Astrocyte of the hippocampus (primary cell): ENCODE data around the gene AP2A1.

Experiments
- DNase-seq: peaks from one replicate; pipeline ENCODE4 v3.0.0; 2011; ENCODE audit warnings: low read depth, low spot score

Gene AP2A1

DNA sequence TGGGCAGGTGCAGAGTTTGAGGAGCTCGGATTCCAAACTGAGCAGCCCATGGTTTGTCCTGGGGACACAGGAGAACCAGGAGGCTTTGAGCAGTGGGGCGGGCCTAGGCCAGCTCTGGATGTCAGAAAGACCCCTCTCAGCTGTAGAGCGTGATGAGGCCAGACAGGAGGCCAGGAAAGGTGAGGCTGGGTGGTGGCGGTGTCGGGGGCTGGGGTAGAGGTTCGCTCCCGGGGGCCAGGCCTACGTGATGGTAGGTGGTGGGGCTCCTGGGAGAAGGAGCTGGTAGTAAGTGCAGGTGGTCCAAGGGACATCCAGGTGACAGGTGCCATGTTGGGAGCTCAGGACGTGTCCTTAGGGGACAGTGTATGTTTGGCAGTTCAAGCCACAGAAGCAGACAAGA, 70.6 kb downstream of the AP2A1 start:
- DNase-seq, result no peak

DNA sequence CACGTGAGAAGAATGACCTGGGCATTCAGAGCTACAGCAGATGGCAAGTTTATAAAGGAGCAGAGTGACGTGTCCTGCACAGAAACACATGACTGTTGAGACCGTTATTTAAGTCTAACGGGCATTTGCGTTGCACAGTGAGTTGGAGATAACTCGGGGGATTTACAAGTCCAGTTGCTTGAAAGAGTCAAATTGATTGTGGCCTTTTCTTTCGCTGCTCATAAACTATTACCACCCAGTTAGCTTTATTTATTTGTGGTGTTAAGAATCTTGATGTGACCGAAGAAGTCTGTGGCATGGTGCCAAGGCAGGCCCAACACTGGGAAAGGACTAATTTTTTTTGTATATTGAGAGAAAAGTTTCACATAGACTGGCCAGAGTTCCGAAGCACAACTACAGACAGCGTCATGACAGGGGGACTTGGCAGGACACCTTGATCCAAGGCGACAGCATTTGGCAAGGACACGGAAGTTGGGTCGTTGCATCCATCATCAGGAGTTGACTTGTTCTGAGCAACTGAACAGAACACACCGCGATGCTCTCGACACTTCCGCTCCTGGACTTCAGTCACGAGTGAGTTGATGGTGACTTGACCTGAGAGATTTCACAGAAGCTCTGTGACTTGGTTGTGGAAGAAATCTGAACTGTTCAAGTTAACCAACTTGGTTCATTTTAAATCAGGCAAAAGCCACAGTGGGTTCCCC, 72.2 kb downstream of the AP2A1 start:
- no peak for DNase-seq

DNA sequence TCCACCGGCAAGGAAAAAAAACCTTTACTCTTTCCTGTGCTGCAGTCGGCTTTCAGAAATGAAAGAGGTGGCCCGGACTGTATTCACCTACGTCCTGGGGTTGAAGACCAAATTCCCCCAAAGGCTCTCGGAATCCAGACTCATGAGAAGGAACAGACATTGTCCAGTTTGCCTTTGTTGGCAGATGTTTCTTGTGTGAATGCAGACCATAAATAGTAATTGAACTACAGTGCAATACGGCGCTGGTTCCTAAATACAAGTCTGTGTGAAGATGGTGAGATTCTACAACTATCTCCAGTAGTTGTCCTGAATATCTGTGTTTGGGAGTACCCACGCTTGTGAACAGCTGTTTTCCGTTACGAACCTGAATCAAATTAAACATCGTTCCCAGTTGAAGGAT, 72.9 kb downstream of the AP2A1 start:
- no peak for DNase-seq

DNA sequence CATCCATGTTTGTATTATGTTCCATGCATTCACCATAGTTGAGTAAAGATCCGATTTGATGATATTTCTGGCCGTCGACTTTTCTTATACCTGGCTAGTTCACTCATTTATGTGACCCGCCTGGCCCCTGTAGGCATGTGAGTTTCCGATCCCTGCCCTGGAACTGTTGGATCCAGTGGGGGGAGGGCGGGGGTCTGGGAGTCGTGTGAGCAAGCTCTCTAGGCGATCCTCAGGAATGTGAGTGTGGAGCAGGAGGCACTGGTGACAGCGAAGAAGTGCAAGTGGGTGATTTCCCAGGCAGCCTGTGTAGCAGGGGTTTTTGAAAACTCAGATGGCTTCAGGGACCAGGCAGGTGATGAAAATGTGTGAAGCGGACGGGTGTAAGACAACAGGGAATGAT, 73.5 kb downstream of the AP2A1 start:
- DNase-seq, result no peak

DNA sequence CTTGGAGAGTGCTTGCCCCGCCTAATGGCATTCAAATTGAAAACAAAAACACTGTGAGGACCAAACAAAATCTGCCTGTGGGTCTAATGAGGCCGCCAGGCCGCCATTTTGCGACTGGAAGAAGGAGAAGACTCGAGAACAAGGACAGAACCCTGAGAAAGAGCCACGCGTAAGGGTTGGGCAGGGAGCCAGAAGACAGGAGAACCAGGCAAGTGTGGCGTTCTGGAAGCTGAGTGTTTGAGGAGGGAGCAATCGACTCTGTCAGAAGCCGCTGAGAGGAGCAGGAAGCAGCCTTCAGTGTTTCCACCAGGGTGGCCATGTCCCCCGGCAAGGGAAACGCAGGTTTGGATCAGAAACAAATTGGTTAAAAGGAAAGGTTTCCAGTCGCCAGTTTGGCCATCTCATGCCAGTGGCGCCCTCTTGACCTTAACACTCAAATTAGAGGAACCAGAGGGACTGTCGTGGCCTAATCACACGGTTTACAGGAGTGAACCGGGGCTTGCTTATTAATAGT, 74.0 kb downstream of the AP2A1 start:
- DNase-seq, result no peak

DNA sequence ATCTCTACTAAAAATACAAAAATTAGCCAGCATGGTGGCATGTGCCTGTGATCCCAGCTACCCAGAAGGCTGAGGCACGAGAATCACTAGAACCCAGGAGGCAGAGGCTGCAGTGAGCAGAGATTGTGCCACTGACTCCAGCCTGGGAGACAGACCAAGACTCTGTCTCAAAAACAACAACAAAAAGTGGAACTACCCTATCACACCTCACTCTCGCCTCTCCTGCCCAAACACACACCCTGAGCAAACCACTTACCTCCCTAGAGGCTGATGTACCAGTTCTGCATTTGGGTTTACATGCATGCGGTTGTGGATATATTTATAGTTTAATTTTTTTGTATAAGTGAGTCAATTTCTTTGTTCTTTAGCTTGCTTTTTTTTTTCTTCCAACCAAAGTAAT, 76.5 kb downstream of the AP2A1 start:
- no peak for DNase-seq

DNA sequence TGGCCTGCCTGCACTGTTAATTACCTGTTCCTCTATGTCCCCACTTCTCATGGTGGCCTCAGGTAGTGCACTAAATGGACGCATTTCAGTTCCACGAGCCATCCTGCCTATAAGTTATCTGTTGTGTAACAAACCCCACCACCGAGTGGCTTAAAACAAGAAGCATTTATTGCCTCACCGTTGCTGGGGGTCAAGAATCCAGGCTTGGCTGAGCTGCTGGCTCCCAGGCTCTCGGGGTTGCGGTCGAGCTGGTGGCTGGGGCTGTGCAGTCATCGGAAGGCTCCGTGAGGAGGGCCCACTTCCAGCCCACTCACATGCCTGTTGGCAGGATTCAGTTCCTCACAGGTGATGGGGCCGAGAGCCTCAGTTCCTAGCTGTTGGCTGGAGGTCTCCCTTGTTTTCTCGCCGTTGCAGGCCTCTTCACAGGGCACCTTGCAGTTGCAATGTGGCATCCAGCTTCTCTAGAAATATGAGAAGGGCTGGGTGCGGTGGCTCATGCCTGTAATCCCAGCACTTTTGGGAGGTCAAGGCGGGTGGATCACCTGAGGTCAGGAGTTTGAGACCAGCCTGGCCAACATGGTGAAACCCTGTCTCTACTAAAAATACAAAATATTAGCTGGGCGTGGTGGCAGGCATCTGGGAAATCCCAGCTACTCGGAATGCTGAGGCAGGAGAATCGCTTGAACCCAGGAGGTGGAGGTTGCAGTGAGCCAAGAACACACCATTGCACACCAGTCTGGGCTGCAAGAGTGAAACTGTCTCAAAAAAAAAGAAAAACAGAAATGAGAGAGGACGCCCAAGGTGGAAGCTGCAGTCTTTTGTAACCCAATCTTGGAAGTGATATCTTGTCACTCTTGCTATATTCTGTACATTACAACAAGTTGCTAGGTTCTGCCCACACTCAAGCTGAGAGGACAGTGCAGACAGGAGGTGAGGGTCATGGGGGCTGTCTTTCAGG, 77.6 kb downstream of the AP2A1 start:
- no peak for DNase-seq

DNA sequence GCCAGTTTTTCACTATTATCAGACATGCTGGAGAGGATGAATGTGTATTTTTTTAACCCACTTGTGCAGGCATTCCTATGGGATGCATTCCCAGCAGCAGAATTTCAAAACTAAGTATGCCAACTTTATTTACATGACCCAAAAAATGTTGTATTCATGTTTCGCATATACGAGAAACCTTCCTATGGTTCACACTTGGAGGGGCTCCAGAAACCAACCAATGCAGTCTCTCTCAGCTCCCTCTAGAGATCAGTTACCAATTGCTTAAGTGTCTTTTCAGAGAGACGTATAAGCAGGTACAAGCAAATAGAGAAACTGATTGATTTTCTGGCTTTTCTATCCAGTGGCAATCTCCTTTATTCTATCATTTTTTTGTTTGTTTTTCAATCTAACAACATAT, 78.6 kb downstream of the AP2A1 start:
- no peak for DNase-seq

DNA sequence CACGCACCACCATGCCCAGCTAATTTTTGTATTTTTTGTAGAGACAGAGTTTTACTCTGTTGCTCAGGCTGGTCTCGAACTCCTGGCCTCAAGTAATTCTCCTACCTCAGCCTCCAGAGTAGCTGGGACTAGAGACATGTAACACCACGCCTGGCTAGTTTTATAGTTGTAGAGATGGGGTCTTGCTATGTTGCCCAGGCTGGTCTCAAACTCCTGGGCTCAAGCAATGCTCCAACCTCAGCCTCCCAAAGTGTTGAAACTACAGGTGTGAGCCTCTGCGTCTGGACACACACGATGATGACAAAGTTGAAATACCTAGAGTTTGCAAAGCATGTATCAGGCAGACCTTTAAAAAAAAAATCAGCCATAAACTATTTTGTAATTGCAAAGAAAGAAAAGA, 79.6 kb downstream of the AP2A1 start:
- no peak for DNase-seq

DNA sequence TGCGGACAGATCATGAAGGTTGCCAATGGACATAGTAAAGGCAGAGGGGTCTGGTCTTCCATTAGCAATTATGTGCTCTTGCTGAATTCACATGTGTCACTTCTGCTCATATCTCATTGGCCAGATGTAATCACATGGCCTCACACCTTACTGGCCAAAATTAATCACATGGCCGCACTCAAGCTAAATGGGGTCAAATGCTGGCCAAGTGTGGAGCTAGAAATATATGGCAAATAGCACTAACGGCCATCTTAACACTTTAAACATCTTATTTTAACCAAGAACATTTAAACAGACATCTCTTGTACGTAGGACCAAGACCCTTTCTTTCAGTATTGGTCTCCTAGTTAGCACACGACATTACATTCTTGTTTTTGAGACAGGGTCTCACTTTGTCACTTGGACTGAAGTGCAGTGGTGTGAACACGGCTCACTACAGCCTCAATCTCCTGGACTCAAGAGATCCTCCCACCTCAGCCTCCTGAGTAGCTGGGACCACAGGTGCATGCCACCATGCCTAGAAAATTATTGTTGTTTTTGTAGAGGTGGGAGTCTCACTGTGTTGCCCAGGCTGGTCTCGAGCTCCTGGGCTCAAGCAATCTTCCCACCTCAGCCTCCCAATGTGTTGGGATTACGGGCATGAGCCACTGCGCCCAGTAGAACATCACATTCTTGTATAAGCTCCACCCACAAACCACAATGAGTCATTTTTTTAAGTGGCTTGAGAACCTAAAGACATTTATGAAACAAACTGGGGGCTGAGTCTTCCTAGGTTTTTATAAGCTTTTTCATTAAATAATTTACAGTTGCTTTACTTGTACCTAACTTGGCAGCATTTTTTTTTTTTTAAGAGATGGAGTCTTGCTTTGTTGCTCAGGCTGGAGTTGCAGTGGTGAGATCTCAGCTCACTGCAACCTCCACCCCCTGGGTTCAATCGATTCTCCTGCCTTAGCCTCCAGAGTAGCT, 81.2 kb downstream of the AP2A1 start:
- peak; percentile 89 for DNase-seq

DNA sequence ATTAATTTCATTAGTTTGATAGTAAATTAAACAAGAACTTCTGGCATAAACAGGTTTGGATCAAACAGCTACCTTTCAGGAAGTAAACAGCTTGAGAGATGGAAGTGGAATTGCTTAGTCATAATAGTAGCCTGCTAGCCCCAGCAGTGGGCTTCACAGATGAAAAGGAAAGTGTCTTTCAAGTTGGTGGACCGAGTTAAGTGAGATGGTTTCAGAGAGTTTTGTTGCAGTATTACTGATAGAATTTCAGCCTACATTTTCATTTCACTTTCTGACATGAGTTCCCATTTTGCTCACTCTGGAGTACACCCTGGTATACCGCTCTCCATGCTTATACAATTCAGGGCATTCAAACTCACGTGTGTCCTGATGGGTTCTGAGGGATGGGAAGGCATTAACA, 82.1 kb downstream of the AP2A1 start:
- DNase-seq, result no peak

DNA sequence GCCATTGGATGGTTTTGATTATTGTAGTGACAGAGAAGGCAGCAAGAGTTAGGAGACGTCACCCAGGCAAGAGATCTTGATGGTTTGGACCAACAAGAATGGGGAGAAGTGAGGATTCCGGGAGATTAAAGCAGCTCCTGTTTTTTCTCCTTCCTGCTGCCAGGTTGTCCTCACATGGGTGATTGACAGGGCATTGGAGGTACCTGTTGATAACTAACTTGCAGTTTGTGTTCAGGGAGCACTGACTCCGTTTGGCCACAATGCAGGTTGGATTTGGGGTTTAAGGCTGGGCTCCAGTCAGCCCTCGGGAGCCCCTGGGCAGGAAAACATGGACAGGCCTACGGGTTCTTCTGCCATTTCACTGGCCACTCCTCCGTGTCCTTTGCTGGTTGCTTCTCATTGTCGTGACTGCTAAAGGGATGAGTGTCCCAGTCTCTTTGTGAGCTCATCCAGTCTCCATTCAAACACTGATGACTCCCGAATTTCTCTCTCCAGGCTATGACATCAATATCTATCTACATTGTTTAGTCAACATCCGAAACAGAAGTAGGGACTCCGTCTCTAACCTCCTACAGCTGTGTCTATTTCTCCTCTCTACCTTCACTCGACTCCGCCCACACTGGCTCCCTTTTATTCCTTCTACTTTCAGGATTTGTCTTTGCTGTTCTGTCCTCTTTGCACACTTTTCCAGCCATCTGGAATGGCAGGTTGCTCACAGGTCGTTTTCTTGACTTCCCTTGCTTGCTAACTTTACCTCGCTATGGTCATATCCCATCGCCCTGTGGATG, 82.8 kb downstream of the AP2A1 start:
- no peak for DNase-seq

DNA sequence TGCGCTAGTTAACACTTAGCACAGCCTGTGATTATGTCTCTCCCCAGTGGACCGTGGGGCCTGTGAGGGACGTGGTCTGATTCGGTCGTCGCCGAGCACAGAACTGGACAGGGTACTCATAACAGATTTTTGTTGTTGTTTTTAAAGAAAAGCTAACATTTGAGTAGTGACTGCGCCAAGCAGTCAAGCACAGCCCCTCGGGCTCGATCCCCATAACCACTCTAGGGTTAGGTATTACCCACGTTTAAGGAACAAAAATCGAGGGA, 83.4 kb downstream of the AP2A1 start:
- no peak for DNase-seq

DNA sequence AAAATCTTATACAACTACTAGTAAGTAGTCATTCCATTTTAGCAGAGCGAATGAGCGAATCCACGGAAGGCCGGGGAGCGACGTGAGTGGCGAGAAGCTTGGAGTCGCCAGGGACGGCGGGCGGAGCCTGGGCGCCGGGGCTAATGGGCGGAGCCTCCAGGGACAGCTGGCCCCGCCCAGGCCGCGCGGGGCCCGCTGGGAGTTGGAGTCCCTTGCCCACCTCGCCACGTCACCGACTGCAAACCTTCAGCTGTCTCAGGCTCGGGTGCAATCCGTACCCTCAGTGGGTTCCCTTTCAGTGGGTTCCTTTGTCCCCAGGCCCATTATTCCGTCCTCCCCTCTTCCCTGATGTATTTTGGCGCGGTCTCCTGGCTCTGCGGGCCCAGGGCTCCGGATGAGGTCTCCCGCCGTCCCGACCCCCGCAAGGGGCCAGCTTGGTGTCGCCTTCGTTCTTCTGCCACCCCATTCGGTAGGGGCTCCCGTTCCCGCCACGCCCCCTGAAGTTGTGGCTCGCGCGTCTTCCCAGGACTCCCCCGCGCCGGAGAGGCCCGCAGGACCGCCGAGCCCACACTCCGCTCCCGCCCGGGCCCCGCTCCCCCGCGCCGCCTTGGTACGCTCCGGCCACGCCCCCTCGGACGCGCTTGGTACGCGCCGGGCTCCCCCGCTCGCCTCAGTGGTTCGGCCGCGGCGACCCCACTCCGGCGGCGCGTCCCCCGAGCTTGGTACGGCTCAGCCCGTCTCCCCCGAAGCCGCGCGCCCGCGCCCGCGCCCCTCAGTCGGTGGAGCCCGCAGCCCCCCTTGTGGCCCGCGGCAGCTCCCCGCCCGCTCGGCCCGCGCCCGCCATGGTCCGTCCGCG, 83.9 kb downstream of the AP2A1 start, which contains the start of gene PTOV1:
Gene PTOV1, plus strand, starts transcription at position 673 of the 856 bp plus-strand sequence.
- DNase-seq, result peak; percentile 96

DNA sequence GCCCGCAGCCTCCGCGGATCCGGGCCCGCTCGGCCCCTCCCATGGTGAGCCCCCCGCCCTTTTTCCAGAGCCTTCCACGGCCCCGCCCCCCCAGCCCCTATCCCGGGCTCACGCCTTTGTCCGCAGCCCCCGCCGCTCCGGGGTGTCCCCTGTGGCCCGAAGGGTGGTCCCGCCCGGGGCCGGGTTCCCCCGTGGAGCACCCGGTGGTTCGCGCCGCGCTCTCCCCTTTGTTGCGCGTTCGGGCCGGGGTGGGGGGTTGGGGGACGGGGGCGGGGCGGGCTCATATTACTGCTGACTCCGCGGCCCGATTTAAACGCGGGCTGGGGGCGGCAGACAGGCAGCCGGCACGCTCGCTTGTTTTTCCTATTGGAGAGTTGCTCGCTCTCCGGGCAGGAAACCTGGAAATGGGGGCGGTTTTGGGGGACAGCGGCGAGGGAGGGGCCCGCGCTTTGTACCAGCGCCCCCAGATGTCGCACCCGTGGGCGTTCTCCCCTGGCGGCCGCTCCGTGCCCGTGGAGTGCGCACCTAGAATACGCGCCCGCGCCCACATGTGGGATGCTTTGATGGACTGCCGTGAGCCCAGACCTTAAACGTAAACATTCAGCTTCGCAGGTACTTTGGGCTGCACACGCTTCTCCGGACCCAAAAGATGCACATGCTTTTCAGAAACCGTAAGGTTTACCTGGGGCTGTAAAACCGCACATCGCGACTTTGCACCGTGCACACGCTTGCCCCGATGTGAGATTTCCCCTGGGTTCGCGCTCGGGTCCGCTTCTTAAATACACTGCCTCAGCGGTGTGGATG, 84.9 kb downstream of the AP2A1 start:
- peak; percentile 53 for DNase-seq

DNA sequence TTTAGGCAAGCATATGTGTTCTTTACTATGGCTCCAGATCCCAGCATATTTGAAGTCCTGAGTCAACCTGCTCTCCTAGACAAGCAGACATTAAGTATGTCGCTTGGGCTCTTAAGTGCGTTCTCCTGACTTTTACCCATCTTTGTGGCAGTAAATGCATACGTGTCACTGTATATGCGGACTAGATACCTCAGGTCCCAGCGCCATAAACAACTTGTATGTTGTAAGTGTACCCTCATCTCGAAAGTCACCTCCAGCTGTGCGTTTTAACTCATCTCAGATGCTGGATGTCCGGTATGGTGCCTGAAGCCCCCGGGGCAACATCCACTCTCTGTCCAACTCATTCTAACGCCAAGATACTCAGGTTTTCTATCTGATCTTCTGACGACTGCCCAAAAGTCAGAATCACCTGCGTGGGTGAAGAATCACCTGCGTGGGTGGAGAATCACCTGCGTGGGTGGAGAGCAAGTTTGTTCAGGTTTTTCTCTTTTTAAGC, 85.9 kb downstream of the AP2A1 start:
- peak; percentile 29 for DNase-seq

DNA sequence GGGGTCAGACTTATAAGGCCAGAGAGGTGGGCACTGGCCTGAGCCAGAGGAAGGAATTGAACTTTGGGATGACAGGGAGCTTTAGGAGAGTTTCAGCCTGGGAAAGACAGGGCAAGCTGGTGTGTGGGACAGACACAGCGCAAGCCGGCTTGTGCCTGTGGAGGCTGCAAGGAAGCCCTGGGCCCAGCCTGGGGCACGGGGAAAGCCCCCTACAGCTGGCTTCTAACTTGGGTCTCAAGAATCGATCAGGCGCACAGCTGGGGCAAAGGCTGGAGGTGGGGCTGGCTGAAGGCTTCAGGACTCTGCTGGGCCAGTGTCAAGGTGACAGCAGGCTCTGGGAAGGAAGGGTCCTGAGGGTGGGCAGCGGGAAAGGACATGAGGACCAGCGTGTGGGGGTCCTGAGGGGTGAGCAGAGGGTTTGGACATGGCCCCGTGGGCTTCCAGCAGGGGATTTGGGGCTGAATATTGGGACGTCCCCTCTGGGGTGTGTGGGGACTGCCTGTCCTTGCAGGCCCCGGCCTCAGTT, 87.1 kb downstream of the AP2A1 start:
- DNase-seq, result no peak

DNA sequence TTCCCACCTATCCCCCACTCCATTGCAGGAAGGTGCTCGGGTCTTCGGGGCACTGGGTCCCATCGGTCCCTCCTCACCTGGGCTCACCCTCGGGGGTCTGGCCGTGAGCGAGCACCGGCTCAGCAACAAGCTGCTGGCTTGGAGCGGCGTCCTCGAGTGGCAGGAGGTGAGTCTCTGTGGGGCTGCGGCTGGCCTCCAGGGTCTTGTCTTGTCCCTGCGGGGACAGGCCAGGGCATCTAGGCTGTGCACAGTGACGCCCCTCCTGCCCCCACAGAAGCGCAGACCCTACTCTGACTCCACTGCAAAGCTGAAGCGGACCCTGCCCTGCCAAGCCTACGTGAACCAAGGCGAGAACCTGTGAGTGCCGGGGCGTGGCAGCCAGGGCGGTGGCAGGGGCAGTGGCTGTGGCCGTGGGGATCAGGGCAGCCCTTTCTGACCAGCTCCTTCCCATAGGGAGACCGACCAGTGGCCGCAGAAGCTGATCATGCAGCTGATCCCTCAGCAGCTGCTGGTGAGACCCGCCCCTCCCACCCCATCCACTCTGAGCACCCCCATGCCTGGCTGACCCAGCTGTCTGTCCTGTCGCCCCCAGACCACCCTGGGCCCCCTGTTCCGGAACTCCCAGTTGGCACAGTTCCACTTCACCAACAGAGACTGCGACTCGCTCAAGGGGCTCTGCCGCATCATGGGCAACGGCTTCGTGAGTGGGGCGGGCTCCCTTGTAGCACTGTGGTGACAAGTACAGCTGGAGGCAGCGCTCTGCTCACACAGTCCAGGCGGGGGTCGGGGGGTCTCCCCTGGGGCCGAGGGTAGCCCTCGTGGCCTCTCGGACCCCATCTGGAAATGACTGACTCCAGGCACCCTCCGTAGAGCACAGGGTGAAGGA, 87.8 kb downstream of the AP2A1 start:
- DNase-seq, result no peak
